ENCODE measurements around the gene MLH3.

GRCh38 chr14:75022655-75023054 is 28.6 kb downstream of the MLH3 start:
- TF ChIP-seq SIN3A (IDR thresholded peaks at IDR 0.05; ENCODE audit: borderline replicate concordance, insufficient read depth, low read length): no peak
- no peak for TF ChIP-seq POLR2AphosphoS5 (IDR thresholded peaks at IDR 0.05; ENCODE audit: low read depth, low read length)
- TF ChIP-seq, protein P1, sequence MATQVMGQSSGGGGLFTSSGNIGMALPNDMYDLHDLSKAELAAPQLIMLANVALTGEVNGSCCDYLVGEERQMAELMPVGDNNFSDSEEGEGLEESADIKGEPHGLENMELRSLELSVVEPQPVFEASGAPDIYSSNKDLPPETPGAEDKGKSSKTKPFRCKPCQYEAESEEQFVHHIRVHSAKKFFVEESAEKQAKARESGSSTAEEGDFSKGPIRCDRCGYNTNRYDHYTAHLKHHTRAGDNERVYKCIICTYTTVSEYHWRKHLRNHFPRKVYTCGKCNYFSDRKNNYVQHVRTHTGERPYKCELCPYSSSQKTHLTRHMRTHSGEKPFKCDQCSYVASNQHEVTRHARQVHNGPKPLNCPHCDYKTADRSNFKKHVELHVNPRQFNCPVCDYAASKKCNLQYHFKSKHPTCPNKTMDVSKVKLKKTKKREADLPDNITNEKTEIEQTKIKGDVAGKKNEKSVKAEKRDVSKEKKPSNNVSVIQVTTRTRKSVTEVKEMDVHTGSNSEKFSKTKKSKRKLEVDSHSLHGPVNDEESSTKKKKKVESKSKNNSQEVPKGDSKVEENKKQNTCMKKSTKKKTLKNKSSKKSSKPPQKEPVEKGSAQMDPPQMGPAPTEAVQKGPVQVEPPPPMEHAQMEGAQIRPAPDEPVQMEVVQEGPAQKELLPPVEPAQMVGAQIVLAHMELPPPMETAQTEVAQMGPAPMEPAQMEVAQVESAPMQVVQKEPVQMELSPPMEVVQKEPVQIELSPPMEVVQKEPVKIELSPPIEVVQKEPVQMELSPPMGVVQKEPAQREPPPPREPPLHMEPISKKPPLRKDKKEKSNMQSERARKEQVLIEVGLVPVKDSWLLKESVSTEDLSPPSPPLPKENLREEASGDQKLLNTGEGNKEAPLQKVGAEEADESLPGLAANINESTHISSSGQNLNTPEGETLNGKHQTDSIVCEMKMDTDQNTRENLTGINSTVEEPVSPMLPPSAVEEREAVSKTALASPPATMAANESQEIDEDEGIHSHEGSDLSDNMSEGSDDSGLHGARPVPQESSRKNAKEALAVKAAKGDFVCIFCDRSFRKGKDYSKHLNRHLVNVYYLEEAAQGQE (IDR thresholded peaks at IDR 0.05; ENCODE audit: insufficient read depth in 1 of 2, low read depth in 2 of 2, low read length in 2 of 2): no peak
- no peak for TF ChIP-seq TAF1 (IDR thresholded peaks at IDR 0.05; ENCODE audit: borderline replicate concordance, insufficient read depth, low read length)
- no peak for TF ChIP-seq FOXP2 (optimal IDR thresholded peaks at IDR 0.05; ENCODE audit: borderline replicate concordance, extremely low read depth, extremely low read length, insufficient read depth)
